Measurements from ENCODE around the gene CHCHD3.

Gene CHCHD3

GRCh38 chr7:132956556-132956955 is 125.3 kb downstream of the CHCHD3 start:
- no peak overlapping the region for H3K27ac ChIP-seq
- DNase-seq = no peak
- no peaks in the 10 kb centered on the region for H3K4me1 ChIP-seq
- TF ChIP-seq, protein P1, sequence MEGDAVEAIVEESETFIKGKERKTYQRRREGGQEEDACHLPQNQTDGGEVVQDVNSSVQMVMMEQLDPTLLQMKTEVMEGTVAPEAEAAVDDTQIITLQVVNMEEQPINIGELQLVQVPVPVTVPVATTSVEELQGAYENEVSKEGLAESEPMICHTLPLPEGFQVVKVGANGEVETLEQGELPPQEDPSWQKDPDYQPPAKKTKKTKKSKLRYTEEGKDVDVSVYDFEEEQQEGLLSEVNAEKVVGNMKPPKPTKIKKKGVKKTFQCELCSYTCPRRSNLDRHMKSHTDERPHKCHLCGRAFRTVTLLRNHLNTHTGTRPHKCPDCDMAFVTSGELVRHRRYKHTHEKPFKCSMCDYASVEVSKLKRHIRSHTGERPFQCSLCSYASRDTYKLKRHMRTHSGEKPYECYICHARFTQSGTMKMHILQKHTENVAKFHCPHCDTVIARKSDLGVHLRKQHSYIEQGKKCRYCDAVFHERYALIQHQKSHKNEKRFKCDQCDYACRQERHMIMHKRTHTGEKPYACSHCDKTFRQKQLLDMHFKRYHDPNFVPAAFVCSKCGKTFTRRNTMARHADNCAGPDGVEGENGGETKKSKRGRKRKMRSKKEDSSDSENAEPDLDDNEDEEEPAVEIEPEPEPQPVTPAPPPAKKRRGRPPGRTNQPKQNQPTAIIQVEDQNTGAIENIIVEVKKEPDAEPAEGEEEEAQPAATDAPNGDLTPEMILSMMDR (IDR thresholded peaks at IDR 0.05) = no peak
- H3K9me3 ChIP-seq = no peaks in the 10 kb centered on the region
- no peaks in the 10 kb centered on the region for H3K27me3 ChIP-seq
- no peak overlapping the region for H3K4me3 ChIP-seq
- H3K36me3 ChIP-seq = no peaks in the 10 kb centered on the region
- intact Hi-C loops (cut with DNase I; ENCODE audit: low total_unique reads) = no loop called here

- H3K9me3 ChIP-seq = no peaks in the 10 kb centered on the region
- no peaks in the 10 kb centered on the region for H3K27me3 ChIP-seq
- H3K4me3 ChIP-seq = no peak overlapping the region
- DNase-seq = no peak
- TF ChIP-seq, protein P1 (IDR thresholded peaks at IDR 0.05) = no peak
- intact Hi-C loops (cut with DNase I; ENCODE audit: low total_unique reads) = no loop called here
- no peaks in the 10 kb centered on the region for H3K4me1 ChIP-seq
- no peaks in the 10 kb centered on the region for H3K36me3 ChIP-seq
- H3K27ac ChIP-seq = no peak overlapping the region
Measured at GRCh38 chr7:132953468-132953867, 128.4 kb downstream of the CHCHD3 start.

- Histone ChIP-seq H3K4me3 (no peak overlapping the region), H3K27ac (no peak overlapping the region), H3K9me3 (no peaks in the 10 kb centered on the region), H3K4me1 (no peaks in the 10 kb centered on the region), H3K27me3 (no peaks in the 10 kb centered on the region), H3K36me3 (no peaks in the 10 kb centered on the region)
- TF ChIP-seq, protein P1 (IDR thresholded peaks at IDR 0.05) = no peak
- no peak for DNase-seq
- intact Hi-C loops (cut with DNase I; ENCODE audit: low total_unique reads) = no loop called here
Measured at GRCh38 chr7:132950725-132951124, 131.2 kb downstream of the CHCHD3 start.

DNA sequence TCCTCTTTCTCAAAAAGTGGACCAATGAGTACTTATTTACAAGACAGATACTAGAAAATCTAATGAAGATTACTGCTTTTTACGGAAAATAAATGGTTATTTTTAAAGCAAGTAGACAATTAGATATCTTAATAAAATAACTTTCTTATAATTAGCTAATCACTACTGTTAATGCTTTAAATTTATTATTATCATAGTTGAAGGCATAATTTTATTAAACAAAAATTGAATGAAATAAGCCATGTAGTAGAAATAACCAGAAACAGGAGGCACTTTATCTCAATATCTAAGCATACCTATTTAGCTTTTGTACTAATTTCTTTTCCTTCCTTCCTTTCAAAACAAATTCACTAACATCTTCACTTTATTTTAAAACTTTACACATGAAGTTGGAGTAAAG is 134.9 kb downstream of the CHCHD3 start:
- intact Hi-C loops (cut with DNase I; ENCODE audit: low total_unique reads) = no loop called here
- TF ChIP-seq, protein P1 (IDR thresholded peaks at IDR 0.05) = no peak
- no peaks in the 10 kb centered on the region for H3K9me3 ChIP-seq
- no peak overlapping the region for H3K4me3 ChIP-seq
- no peaks in the 10 kb centered on the region for H3K4me1 ChIP-seq
- H3K36me3 ChIP-seq = no peaks in the 10 kb centered on the region
- H3K27ac ChIP-seq = no peak overlapping the region
- DNase-seq = no peak
- H3K27me3 ChIP-seq = no peaks in the 10 kb centered on the region

GRCh38 chr7:132944774-132945173 is 137.1 kb downstream of the CHCHD3 start:
- Histone ChIP-seq H3K4me3 (no peak overlapping the region), H3K27me3 (no peaks in the 10 kb centered on the region), H3K36me3 (no peaks in the 10 kb centered on the region), H3K9me3 (no peaks in the 10 kb centered on the region), H3K27ac (no peak overlapping the region), H3K4me1 (no peaks in the 10 kb centered on the region)
- TF ChIP-seq, protein P1 (IDR thresholded peaks at IDR 0.05) = no peak
- intact Hi-C loops (cut with DNase I; ENCODE audit: low total_unique reads) = no loop called here
- no peak for DNase-seq

DNA sequence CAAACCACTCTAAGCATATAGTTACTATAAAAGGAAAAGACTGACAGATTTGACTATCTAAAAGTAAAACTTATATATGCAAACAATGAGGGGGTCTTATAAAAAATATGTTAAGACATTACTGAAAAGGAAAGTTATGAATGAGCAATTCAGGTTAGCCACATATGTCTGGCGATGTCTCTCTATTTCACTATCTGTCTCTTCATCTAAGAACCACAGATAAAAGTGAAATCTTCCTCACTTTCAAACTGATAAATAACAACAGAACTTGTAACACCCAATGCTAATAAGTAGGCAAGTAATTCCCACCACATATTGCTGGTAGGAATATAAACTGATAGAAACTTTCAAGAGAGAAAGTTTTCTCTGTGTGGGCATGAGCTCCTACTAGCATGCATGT is 138.2 kb downstream of the CHCHD3 start:
- no peak for DNase-seq
- TF ChIP-seq, protein P1 (IDR thresholded peaks at IDR 0.05) = no peak
- H3K4me1 ChIP-seq = no peaks in the 10 kb centered on the region
- no peaks in the 10 kb centered on the region for H3K27me3 ChIP-seq
- no peak overlapping the region for H3K4me3 ChIP-seq
- H3K9me3 ChIP-seq = no peaks in the 10 kb centered on the region
- no peak overlapping the region for H3K27ac ChIP-seq
- no peaks in the 10 kb centered on the region for H3K36me3 ChIP-seq
- intact Hi-C loops (cut with DNase I; ENCODE audit: low total_unique reads) = no loop called here
